NT2/D1 (cell line): ENCODE measurements around the gene TERT.

Source experiments
- SUZ12 ChIP-seq: IDR thresholded peaks from 2 replicates; pipeline ENCODE4 v1.6.1; 2011; ENCODE audit not compliant: insufficient read length, insufficient read depth; ENCODE audit errors: extremely low read depth
- YY1 ChIP-seq: IDR thresholded peaks from 2 replicates; pipeline ENCODE4 v1.6.1; 2011; ENCODE audit not compliant: insufficient read length, insufficient read depth
- ZNF274 ChIP-seq: IDR thresholded peaks from 2 replicates; pipeline ENCODE4 v1.6.1; 2011; ENCODE audit warnings: mild to moderate bottlenecking, low read depth, low read length

DNA sequence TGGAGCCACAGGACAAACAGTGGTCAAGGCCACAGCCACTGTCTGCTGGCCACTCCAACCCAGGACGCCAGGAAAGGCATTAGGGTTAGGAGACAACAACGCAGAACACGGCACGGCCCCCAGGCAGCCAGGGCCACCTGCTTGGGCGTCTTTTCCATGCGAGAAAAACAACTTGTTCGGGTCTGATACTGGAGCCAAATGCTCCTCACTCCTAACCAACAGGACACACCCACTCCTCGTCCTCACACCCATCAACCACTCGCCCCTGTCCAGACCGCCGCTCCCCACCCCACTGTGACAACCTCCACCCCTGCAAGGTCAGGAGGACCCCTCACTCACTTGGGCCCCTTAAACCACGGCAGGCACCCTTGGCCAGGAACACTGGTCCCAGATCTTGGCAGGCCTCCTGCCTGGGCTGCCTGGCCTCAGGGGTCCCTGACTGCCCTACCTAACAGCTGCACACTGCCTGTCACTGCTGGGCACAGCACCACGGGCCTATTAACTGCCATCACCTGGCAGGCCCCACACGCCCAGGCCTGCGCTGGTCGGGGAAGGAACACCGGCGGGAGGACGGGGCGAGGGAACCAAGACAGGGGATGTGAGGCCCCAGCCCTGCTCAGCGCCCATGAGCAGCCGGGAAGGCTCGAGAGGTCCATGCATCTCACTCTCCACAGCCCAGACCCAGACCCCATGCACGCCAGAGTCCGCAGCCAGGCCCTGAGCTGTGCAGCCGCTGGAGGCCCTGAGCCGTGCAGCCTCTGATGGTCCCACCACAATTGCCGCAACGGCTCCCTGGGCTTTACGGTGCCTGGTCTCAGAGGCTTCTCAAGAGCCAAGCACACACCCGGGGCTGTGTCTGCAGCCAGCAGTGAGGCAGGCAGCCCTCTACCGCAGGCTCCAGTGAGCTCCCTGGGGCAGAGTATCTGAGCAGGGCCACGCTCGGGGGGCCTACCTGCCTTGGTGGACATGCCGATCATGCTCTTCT, 36.3 kb upstream of the TERT start:
- TF ChIP-seq ZNF274 (no peak), YY1 (no peak), SUZ12 (no peak)
